GM18511 (cell line): ENCODE results near the gene INSYN2A.

Experiments used
- ATAC-seq: cut with Tn5 transposase; IDR thresholded peaks from one replicate; pipeline ENCODE4 v1.9.1; 2021; ENCODE audit warnings: mild to moderate bottlenecking, moderate library complexity; ENCODE audit not compliant: unreplicated experiment

The INSYN2A gene

GRCh38 chr10:127195571-127196281 lies 665 bp downstream of the INSYN2A start:
- ATAC-seq = no peak

GRCh38 chr10:127195041-127195506 lies 1.3 kb downstream of the INSYN2A start:
- ATAC-seq = no peak

- no peak for ATAC-seq
Measured at GRCh38 chr10:127194599-127194998, 1.8 kb downstream of the INSYN2A start.

GRCh38 chr10:127194111-127194510 lies 2.3 kb downstream of the INSYN2A start:
- ATAC-seq = no peak

GRCh38 chr10:127193125-127193524 lies 3.3 kb downstream of the INSYN2A start:
- no peak for ATAC-seq

GRCh38 chr10:127190427-127190826 lies 6.0 kb downstream of the INSYN2A start:
- no peak for ATAC-seq

GRCh38 chr10:127189226-127189625 lies 7.2 kb downstream of the INSYN2A start:
- ATAC-seq = no peak

- ATAC-seq = no peak
Measured at GRCh38 chr10:127186813-127187212, 9.6 kb downstream of the INSYN2A start.

- no peak for ATAC-seq
Measured at GRCh38 chr10:127184582-127184981, 11.8 kb downstream of the INSYN2A start.

- no peak for ATAC-seq
Measured at GRCh38 chr10:127182161-127182560, 14.2 kb downstream of the INSYN2A start.

- no peak for ATAC-seq
Measured at GRCh38 chr10:127179612-127180250, 16.7 kb downstream of the INSYN2A start.

GRCh38 chr10:127176649-127177048 lies 19.7 kb downstream of the INSYN2A start:
- no peak for ATAC-seq

GRCh38 chr10:127175357-127176110 lies 20.9 kb downstream of the INSYN2A start:
- ATAC-seq = no peak

GRCh38 chr10:127174866-127175265 lies 21.5 kb downstream of the INSYN2A start:
- no peak for ATAC-seq

GRCh38 chr10:127168261-127168660 lies 28.1 kb downstream of the INSYN2A start:
- ATAC-seq = no peak

- ATAC-seq = no peak
Measured at GRCh38 chr10:127162841-127163240, 33.5 kb downstream of the INSYN2A start.

GRCh38 chr10:127161482-127161881 lies 34.9 kb downstream of the INSYN2A start:
- no peak for ATAC-seq

- ATAC-seq = no peak
Measured at GRCh38 chr10:127159648-127160245, 36.6 kb downstream of the INSYN2A start.

- ATAC-seq = no peak
Measured at GRCh38 chr10:127158662-127159061, 37.7 kb downstream of the INSYN2A start.

- ATAC-seq = no peak
Measured at GRCh38 chr10:127157506-127158200, 38.7 kb downstream of the INSYN2A start.

GRCh38 chr10:127157089-127157488 lies 39.3 kb downstream of the INSYN2A start:
- ATAC-seq = no peak
